ENCODE results near the gene CACFD1. TPM values are rescaled to one million over a fixed set of nuclear protein-coding genes. Genes with fewer than 3 reads are reported as not detected.

Gene CACFD1
- total and polyA plus RNA-seq, 2 of the 4 experiments (the other 2 are of a cell fraction): 2.0 to 6.6 TPM

DNA sequence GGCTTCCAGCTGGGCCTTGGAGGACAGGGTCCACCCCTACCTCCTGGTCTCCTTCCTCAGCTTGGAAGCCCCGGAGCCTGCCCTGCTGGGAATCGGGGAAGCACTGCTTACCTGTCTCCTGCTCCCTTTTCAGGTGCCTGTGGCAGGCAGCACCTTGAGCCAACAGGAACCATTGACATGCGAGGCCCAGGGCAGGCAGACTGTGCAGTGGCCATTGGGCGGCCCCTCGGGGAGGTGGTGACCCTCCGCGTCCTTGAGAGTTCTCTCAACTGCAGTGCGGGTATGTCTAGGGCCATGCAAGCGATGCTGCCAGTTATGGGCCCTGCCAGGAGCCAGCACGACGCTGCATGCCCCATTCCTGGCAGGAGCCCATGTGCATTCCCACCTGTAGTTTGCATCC lies 3.8 kb upstream of the CACFD1 start:
- Histone ChIP-seq H4K91ac (ENCODE audit: insufficient read depth, low read depth, low read length) (no peak overlapping the region), H3K79me1 (ENCODE audit: low read depth in 1 of 2, low read length in 2 of 2) (peaks cover 0 to 6% of the 10 kb centered on the region in 2 experiments; a peak in 2 of 4 replicates), H3K56ac (ENCODE audit: extremely low read depth, insufficient read depth, low read length) (no peak overlapping the region), H3K9ac (ENCODE audit: low read depth, low read length) (no peak overlapping the region), H3K14ac (replicated peaks; ENCODE audit: low read depth, low read length) (no peak overlapping the region), H2AFZ (replicated peaks; ENCODE audit: low read length, poor library complexity) (no peak overlapping the region), H3K9me1 (ENCODE audit: insufficient read depth, low read length) (no peaks in the 10 kb centered on the region), H3K27ac (ENCODE audit: insufficient read depth, low read length) (no peak overlapping the region), H2BK15ac (ENCODE audit: low read depth, low read length) (no peak overlapping the region), H2BK20ac (ENCODE audit: low read depth, low read length) (no peak overlapping the region), H3K4me1 (ENCODE audit: control insufficient read depth, insufficient read depth, low read length) (peaks cover 5% of the 10 kb centered on the region; the same call in 1 of the 2 replicates), H2AK9ac (replicated peaks; ENCODE audit: low read depth, low read length, poor library complexity) (no peak overlapping the region), H2BK5ac (ENCODE audit: low read depth, low read length, poor library complexity, severe bottlenecking) (no peak overlapping the region), H3K4me2 (ENCODE audit: low read depth, low read length) (no peak overlapping the region), H2BK120ac (ENCODE audit: low read depth, low read length) (no peak overlapping the region), H3K36me3 (ENCODE audit: control insufficient read depth, insufficient read depth, low read length) (no peaks in the 10 kb centered on the region), H2AK5ac (ENCODE audit: low read depth, low read length) (no peak overlapping the region), H3K4ac (ENCODE audit: low read depth, low read length) (no peak overlapping the region), H3K4me3 (ENCODE audit: insufficient read depth, low read depth, low read length) (no peak overlapping the region), H4K20me1 (ENCODE audit: insufficient read depth, low read length) (no peaks in the 10 kb centered on the region), H3K23ac (ENCODE audit: low read depth, low read length) (no peak overlapping the region), H3K9me3 (ENCODE audit: control insufficient read depth, insufficient read depth, low read length) (no peaks in the 10 kb centered on the region), H3K18ac (ENCODE audit: low read depth, low read length) (no peak overlapping the region), H4K8ac (ENCODE audit: low read depth in 2 of 2, low read length in 2 of 2) (no peak overlapping the region), H3K27me3 (ENCODE audit: control insufficient read depth, insufficient read depth, low read length) (no peaks in the 10 kb centered on the region), H4K5ac (ENCODE audit: low read depth, low read length) (no peak overlapping the region)
- BruUV-seq (replicated peaks): no TSS peak
- 84% methylated on average over 9 of the region's 11 CpGs; no CpG with 5 or more reads in 1 of the 2 experiments for WGBS, 2 experiments (ENCODE audit: extremely low coverage in 2 of 2, insufficient read length in 1 of 2)
- dilution Hi-C loops (cut with HindIII; ENCODE audit: low sequenced_read_pairs, unreplicated experiment) (no loop called here), intact Hi-C loops (cut with micrococcal nuclease) (loop anchor here (5.0 kb wide), 1 partner anchor 34 kb away; the partner anchor contains the start of gene ADAMTS13), in situ Hi-C loops (cut with MboI; ENCODE audit: low sequenced_read_pairs) (no loop called here)
- CTCF ChIA-PET: no interaction called here
- TF ChIP-seq FOS (IDR thresholded peaks at IDR 0.05; ENCODE audit: low read depth, low read length): no peak
- no peak for TF ChIP-seq RAD21 (IDR thresholded peaks at IDR 0.05; ENCODE audit: low read length)
- TF ChIP-seq BHLHE40 (IDR thresholded peaks at IDR 0.05; ENCODE audit: low read depth, low read length): no peak
- TF ChIP-seq CHD1 (IDR thresholded peaks at IDR 0.05; ENCODE audit: low read depth, low read length): no peak
- TF ChIP-seq, protein P1, sequence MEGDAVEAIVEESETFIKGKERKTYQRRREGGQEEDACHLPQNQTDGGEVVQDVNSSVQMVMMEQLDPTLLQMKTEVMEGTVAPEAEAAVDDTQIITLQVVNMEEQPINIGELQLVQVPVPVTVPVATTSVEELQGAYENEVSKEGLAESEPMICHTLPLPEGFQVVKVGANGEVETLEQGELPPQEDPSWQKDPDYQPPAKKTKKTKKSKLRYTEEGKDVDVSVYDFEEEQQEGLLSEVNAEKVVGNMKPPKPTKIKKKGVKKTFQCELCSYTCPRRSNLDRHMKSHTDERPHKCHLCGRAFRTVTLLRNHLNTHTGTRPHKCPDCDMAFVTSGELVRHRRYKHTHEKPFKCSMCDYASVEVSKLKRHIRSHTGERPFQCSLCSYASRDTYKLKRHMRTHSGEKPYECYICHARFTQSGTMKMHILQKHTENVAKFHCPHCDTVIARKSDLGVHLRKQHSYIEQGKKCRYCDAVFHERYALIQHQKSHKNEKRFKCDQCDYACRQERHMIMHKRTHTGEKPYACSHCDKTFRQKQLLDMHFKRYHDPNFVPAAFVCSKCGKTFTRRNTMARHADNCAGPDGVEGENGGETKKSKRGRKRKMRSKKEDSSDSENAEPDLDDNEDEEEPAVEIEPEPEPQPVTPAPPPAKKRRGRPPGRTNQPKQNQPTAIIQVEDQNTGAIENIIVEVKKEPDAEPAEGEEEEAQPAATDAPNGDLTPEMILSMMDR (conservative IDR thresholded peaks at IDR 0.05; ENCODE audit: low read depth, low read length): no peak
- no peak for TF ChIP-seq NFE2L2 (IDR thresholded peaks at IDR 0.05; ENCODE audit: low read depth, low read length)
- no peak for TF ChIP-seq RCOR1 (IDR thresholded peaks at IDR 0.05; ENCODE audit: insufficient replicate concordance, low read length)
- TF ChIP-seq RFX5 (IDR thresholded peaks at IDR 0.05; ENCODE audit: low read depth, low read length): no peak
- no peak for TF ChIP-seq POLR2A (IDR thresholded peaks at IDR 0.05; ENCODE audit: low read depth, low read length)
- TF ChIP-seq SMC3 (IDR thresholded peaks at IDR 0.05; ENCODE audit: low read depth, low read length): no peak
- TF ChIP-seq MXI1 (IDR thresholded peaks at IDR 0.05; ENCODE audit: borderline replicate concordance, low read depth, low read length): no peak
- TF ChIP-seq MAZ (IDR thresholded peaks at IDR 0.05; ENCODE audit: borderline replicate concordance, low read depth, low read length): no peak
- POLR2A ChIA-PET (ENCODE audit: unreplicated experiment): no interaction called here
- ATAC-seq (ENCODE audit: low read depth): no peak
- DNase-seq: no peak

All from IMR-90 (cell line).